Activated CD4-positive, alpha-beta T cell treated with anti-CD3 and anti-CD28 coated beads, Interleukin-2, amount 10 ng/mL, durations not matched to agents 7 days and 5 days (primary cell): Measurements from ENCODE around the gene FCHO2. TPM values are rescaled to one million over a fixed set of nuclear protein-coding genes. Genes with fewer than 3 reads are reported as not detected.

Experiments used
- CTCF ChIA-PET: fragments of 350-600 bp; sonication (Branson Sonifier 250); formaldehyde crosslinking; loops from one replicate; lab custom pipeline; 2021; ENCODE audit warnings: antibody characterized with exemption; lab: Charles Lee
- POLR2A ChIA-PET: fragments of 350-600 bp; sonication (Branson Sonifier 250); formaldehyde crosslinking; loops from one replicate; lab custom pipeline; 2021; ENCODE audit warnings: antibody characterized with exemption; lab: Charles Lee
- DNase-seq: peaks from one replicate; pipeline ENCODE4 v3.0.0-alpha.2; 2020
- H3K27ac Mint-ChIP-seq: one replicate; pipeline ENCODE4 v1.8.0; 2021; ENCODE audit warnings: mild to moderate bottlenecking, moderate library complexity, mixed read lengths
- H3K27me3 Mint-ChIP-seq: one replicate; pipeline ENCODE4 v1.8.0; 2021; ENCODE audit warnings: mixed read lengths
- H3K36me3 Mint-ChIP-seq: one replicate; pipeline ENCODE4 v1.8.0; 2021; ENCODE audit warnings: low read depth, mixed read lengths
- H3K4me1 Mint-ChIP-seq: one replicate; pipeline ENCODE4 v1.8.0; 2021; ENCODE audit warnings: mixed read lengths
- H3K4me3 Mint-ChIP-seq: one replicate; pipeline ENCODE4 v1.8.0; 2021; ENCODE audit warnings: mild to moderate bottlenecking, moderate library complexity, mixed read lengths
- H3K9me3 Mint-ChIP-seq: one replicate; pipeline ENCODE4 v1.8.0; 2021; ENCODE audit warnings: mixed read lengths
- total RNA-seq, 2 experiments: library from RNA; stranded (reverse); gene quantifications; one replicate each; pipeline ENCODE4 v1.2.3, GENCODE V29; 2021

FCHO2 gene
- total RNA-seq, 2 experiments from 2014 or later, result 0.57 to 0.92 TPM

DNA sequence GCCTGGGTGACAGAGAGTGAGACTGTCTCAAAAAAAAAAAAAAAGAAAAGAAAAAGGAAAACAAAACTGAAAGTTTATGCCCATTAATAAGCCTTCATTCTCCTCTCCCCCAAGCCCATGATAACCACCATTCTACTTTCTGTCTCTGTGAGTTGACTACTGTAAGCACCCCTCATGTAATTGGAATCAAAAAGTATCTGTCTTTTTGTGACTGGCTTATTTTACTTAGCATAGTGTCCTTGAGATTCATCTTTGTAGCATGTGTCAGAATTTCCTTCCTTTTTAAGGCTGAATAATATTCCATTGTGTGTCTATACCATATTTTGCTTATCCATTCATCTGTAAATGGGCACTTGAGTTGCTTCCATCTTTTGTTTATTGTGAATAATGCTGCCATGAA is 150.5 kb downstream of the FCHO2 start:
- CTCF ChIA-PET, result interaction anchor here (0.6 kb wide), 1 partner anchor 364 kb away, joined by 4 read pairs; no protein-coding TSS in a partner anchor
- no peak for DNase-seq
- H3K9me3 Mint-ChIP-seq, result no peaks in the 10 kb centered on the region

GRCh38 chr5:73110190-73110589 is 154.3 kb downstream of the FCHO2 start:
- H3K4me1 Mint-ChIP-seq, result no peaks in the 10 kb centered on the region
- CTCF ChIA-PET, result no interaction called here
- H3K27me3 Mint-ChIP-seq, result peaks cover 62% of the 10 kb centered on the region
- H3K27ac Mint-ChIP-seq, result no peak overlapping the region
- no peak overlapping the region for H3K4me3 Mint-ChIP-seq
- no peaks in the 10 kb centered on the region for H3K9me3 Mint-ChIP-seq
- no peaks in the 10 kb centered on the region for H3K36me3 Mint-ChIP-seq
- DNase-seq, result no peak
- POLR2A ChIA-PET, result no interaction called here

More for the DNA sequence above, 150.5 kb downstream of the FCHO2 start:
- no peaks in the 10 kb centered on the region for H3K4me1 Mint-ChIP-seq
- no peak overlapping the region for H3K27ac Mint-ChIP-seq
- POLR2A ChIA-PET, result no interaction called here
- peaks cover 43% of the 10 kb centered on the region for H3K27me3 Mint-ChIP-seq
- no peaks in the 10 kb centered on the region for H3K36me3 Mint-ChIP-seq
- H3K4me3 Mint-ChIP-seq, result no peak overlapping the region

DNA sequence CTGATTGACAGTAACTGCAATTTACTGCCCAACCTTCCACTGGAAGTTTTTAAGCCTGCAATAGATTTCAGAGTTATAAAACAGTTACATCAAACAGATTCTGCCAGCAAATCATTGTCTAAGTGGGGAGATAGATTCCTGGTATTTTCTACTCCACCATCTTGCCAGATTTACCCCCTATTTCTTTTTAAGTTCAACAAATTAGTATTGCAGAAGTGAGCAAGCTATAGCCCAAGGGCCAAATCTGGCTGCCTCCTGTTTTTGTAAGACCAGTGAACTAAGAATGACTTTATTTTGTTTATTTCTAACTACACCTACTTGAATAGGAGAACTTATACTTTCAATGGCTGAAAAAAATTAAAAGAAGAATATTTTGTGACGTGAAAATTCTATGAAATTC is 155.7 kb downstream of the FCHO2 start:
- H3K36me3 Mint-ChIP-seq, result no peaks in the 10 kb centered on the region
- no peak overlapping the region for H3K27ac Mint-ChIP-seq
- H3K27me3 Mint-ChIP-seq, result peaks cover 66% of the 10 kb centered on the region
- DNase-seq, result no peak
- ChIA-PET CTCF (no interaction called here), POLR2A (no interaction called here)
- no peaks in the 10 kb centered on the region for H3K4me1 Mint-ChIP-seq
- no peak overlapping the region for H3K4me3 Mint-ChIP-seq
- H3K9me3 Mint-ChIP-seq, result no peaks in the 10 kb centered on the region

GRCh38 chr5:73112359-73112758 is 156.5 kb downstream of the FCHO2 start:
- H3K27me3 Mint-ChIP-seq, result peaks cover 67% of the 10 kb centered on the region
- H3K4me1 Mint-ChIP-seq, result no peaks in the 10 kb centered on the region
- ChIA-PET POLR2A (no interaction called here), CTCF (no interaction called here)
- no peak overlapping the region for H3K27ac Mint-ChIP-seq
- H3K9me3 Mint-ChIP-seq, result no peaks in the 10 kb centered on the region
- no peak overlapping the region for H3K4me3 Mint-ChIP-seq
- H3K36me3 Mint-ChIP-seq, result no peaks in the 10 kb centered on the region
- no peak for DNase-seq

GRCh38 chr5:73114044-73114688 is 158.3 kb downstream of the FCHO2 start:
- POLR2A ChIA-PET, result no interaction called here
- Mint-ChIP-seq H3K27ac (no peak overlapping the region), H3K4me1 (no peaks in the 10 kb centered on the region), H3K27me3 (peaks cover 71% of the 10 kb centered on the region), H3K36me3 (no peaks in the 10 kb centered on the region), H3K4me3 (no peak overlapping the region), H3K9me3 (no peaks in the 10 kb centered on the region)
- DNase-seq, result no peak
- CTCF ChIA-PET, result no interaction called here

DNA sequence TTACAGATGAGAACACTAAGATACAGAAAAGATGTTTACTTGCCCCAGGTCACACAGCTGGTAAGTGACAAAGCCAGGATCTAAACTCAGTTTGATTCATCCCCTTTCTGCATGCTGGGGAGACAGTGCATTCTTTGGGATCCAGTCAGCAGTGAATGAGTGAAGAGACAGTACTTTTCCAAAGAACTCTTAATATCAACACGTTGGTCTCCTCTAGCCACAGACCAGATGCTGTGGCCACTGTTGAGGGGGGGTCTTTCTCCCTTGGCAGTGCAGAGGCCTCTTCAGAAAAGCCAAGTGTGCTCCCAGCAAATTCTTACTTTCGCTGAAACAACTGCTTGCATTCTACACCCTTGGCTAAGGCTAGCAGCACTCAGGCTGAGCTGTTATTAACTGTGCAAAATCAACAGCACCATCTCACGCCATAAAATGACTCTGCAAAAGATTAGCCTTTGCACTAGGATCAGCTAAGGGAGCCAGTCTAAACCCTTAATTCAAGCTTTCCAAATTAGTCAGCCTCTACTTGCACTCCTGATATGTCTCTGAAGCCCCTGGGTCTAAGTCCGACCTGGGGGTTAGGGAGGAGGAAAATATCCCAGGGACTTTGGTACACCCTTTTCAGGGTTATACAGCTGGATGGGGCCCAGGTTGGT is 159.7 kb downstream of the FCHO2 start:
- ChIA-PET CTCF (no interaction called here), POLR2A (no interaction called here)
- Mint-ChIP-seq H3K27me3 (peaks cover 70% of the 10 kb centered on the region), H3K4me1 (peaks cover 3% of the 10 kb centered on the region), H3K9me3 (no peaks in the 10 kb centered on the region), H3K36me3 (no peaks in the 10 kb centered on the region), H3K27ac (no peak overlapping the region), H3K4me3 (no peak overlapping the region)
- DNase-seq, result no peak

DNA sequence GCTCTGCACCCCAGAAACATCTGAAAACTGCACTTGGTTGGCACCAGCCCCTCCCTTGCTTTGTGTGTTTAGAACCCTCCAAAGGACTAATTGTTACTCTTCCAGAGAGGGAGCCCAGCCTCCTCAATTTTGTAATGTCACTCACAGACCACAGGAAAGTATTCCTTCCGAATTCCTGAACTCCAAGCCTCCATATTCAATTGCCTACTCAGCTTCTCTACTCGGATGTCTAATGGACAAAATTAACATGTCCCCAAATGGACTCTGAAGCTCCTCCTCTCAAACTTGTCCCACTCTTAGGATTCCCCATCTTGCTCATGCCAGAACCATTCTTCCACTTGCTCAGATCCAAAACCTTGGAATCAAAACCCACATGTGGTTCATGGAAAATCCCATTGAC is 160.7 kb downstream of the FCHO2 start:
- ChIA-PET CTCF (interaction anchor here (0.6 kb wide), 1 partner anchor 1383 kb away, joined by 3 read pairs; no protein-coding TSS in a partner anchor), POLR2A (no interaction called here)
- DNase-seq, result no peak
- Mint-ChIP-seq H3K27me3 (peaks cover 75% of the 10 kb centered on the region), H3K9me3 (no peaks in the 10 kb centered on the region), H3K27ac (no peak overlapping the region), H3K4me3 (no peak overlapping the region), H3K4me1 (peaks cover 8% of the 10 kb centered on the region), H3K36me3 (no peaks in the 10 kb centered on the region)

DNA sequence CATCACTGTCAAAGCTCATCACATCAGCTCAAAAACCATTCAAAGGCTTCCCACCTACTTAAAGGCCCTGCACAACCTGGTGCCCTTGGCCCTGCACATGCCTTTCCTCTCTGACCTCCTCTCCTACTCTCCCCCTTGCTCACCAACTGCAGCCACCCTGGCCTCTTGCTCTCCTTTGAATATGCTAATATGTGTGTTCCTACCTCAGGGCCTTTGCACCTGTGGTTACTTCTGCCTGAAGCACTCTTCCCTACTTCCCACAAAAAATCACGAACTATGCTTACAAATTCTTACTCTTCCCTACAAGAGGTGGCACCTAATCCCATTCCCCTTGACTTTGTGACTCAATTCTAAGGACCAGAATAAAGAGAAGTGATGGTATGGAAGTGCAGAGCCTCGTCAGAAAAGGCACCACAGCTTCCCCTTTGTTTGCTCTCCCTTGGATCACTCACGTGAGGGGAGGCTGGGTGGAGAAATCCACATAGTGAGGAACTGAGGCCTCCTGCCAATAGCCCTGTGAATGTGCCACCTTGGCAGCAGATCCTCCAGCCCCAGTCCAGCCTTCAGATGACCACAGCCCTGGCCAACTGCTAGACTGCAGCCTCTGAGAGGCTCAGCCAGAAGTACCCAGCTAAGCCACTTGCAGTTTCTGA is 161.4 kb downstream of the FCHO2 start:
- H3K9me3 Mint-ChIP-seq, result no peaks in the 10 kb centered on the region
- no peak overlapping the region for H3K4me3 Mint-ChIP-seq
- CTCF ChIA-PET, result no interaction called here
- POLR2A ChIA-PET, result no interaction called here
- no peak overlapping the region for H3K27ac Mint-ChIP-seq
- H3K27me3 Mint-ChIP-seq, result peaks cover 79% of the 10 kb centered on the region
- no peak for DNase-seq
- H3K36me3 Mint-ChIP-seq, result no peaks in the 10 kb centered on the region
- H3K4me1 Mint-ChIP-seq, result peaks cover 8% of the 10 kb centered on the region

DNA sequence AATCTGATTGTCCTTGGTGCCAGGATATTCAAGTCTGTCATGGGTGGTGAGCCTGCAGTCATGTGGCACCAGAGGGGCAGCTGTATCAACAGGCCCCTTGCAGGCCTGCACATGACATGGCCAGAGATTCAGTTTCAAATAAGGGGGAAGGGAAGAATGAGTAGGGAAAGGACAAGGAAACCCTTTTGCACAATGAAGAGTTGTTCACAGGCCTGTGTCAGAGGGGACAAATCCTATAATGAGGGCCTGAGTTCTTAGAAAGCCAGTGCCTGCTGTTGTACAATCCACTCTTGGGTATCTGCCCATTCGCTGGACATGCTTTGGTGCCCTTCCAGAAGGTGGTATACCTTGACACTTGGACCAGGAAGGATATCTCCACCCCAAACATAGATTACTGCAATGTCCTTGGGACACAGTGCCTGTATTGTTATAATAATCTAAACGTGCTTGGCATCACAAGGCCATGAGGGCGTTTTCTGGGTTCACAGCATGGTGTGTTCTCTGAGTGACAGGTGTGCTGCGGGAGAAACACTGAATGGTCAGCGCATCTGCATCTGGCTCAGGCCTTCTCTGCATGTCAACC is 162.6 kb downstream of the FCHO2 start:
- CTCF ChIA-PET, result no interaction called here
- Mint-ChIP-seq H3K4me1 (peaks cover 17% of the 10 kb centered on the region), H3K27me3 (peaks cover 75% of the 10 kb centered on the region), H3K9me3 (no peaks in the 10 kb centered on the region), H3K36me3 (no peaks in the 10 kb centered on the region), H3K4me3 (no peak overlapping the region), H3K27ac (no peak overlapping the region)
- DNase-seq, result no peak
- POLR2A ChIA-PET, result no interaction called here

GRCh38 chr5:73119451-73120157 is 163.8 kb downstream of the FCHO2 start:
- Mint-ChIP-seq H3K9me3 (no peaks in the 10 kb centered on the region), H3K27me3 (peaks cover 80% of the 10 kb centered on the region), H3K4me1 (peaks cover 20% of the 10 kb centered on the region), H3K27ac (no peak overlapping the region), H3K36me3 (no peaks in the 10 kb centered on the region), H3K4me3 (peak overlapping the region; percentile 44)
- ChIA-PET CTCF (no interaction called here), POLR2A (no interaction called here)
- no peak for DNase-seq

DNA sequence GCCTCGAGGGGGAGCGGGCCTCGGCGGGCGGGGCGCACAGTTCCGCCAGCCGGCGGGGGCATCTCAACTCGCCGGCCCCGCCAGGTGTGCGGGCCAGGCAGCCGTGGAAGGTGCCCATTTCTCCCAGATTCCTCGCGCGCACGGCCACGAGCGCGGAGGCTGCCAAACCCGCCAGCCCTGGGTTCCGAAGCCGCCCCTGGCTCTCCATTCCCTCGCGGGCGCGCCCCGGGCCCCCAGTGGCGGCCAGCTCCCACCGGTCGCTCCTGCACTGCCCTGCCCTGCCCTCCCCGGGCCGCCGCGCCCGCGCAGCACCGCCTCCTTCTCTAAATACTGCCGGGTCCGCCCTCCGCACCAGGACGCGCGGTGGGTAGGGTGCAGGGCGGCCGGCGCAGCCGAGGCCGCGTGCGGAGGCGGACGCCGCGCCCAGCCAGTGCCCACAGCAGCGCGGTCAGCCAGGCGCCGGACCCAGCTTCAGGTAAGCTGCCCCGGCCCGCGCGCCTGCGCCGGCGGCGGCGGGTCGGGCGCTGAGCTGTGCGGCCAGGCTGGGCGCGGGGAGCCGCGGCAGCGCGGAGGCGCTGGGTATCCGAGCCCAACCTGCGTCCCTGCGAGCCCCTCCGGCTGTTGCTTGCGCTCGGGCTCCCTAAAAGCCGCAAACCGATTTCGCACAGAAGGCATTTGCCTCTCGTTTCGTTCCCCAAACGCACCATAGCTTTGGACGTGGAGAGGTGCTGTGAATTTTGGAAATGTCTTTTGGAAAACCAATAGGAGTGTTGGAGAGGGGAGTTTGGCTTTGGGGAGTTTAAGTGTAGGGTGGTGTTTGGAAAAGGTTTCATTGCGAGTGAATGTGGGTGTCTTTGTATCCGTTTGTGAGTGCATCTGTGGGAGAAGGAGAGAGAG is 164.6 kb downstream of the FCHO2 start, which contains the start of gene TMEM171:
Gene TMEM171 (plus strand): TSS at position 354 of the 897 bp plus-strand sequence. CDS start 2,799 bp downstream, outside the sequence.
- Mint-ChIP-seq H3K27ac (no peak within 1 kb of the TSS), H3K4me1 (peaks cover 20% of the 10 kb centered on the region), H3K4me3 (peak within 1 kb of the TSS; percentile 44), H3K36me3 (no peaks in the 10 kb centered on the region), H3K9me3 (no peaks in the 10 kb centered on the region), H3K27me3 (peaks cover 78% of the 10 kb centered on the region)
- ChIA-PET CTCF (no interaction called here), POLR2A (no interaction called here)
- no peak for DNase-seq

- ChIA-PET POLR2A (no interaction called here), CTCF (no interaction called here)
- H3K36me3 Mint-ChIP-seq, result no peaks in the 10 kb centered on the region
- H3K9me3 Mint-ChIP-seq, result no peaks in the 10 kb centered on the region
- H3K27ac Mint-ChIP-seq, result no peak overlapping the region
- H3K27me3 Mint-ChIP-seq, result peaks cover 80% of the 10 kb centered on the region
- peaks cover 20% of the 10 kb centered on the region for H3K4me1 Mint-ChIP-seq
- H3K4me3 Mint-ChIP-seq, result no peak overlapping the region
- DNase-seq, result no peak
Observed at GRCh38 chr5:73121119-73121463, 165.2 kb downstream of the FCHO2 start.
